ENCODE measurements around the gene PRKCA. TPM values are rescaled to one million over a fixed set of nuclear protein-coding genes. Genes with fewer than 3 reads are reported as not detected.
A peak's percentile ranks its signal among the peaks of the same experiment; 100 is the strongest.

Gene PRKCA
- total and polyA plus RNA-seq, 2 of the 13 experiments (the other 11 are each of a cell fraction or from before 2014, with no cell fraction given), result 18.5 to 21.5 TPM

DNA sequence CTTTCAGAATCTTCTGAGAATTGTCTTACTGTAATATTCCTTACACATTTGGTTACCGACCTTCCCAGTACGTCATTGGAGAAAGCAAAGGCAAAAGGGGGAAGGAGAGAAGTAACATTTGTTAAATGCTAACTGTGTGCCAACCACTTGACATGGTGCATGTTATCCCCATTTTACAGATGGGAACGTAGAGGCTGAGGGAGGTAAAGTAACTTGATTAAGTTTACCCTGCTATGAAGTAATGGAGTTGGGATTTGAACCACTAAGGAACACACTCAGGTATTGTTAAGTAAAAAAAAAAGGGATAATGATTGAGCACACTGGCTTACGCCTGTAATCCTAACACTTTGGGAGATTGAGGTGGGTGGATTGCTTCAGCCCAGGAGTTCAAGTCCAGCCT, 156.4 kb downstream of the PRKCA start (continued):
- TF ChIP-seq, protein P1, sequence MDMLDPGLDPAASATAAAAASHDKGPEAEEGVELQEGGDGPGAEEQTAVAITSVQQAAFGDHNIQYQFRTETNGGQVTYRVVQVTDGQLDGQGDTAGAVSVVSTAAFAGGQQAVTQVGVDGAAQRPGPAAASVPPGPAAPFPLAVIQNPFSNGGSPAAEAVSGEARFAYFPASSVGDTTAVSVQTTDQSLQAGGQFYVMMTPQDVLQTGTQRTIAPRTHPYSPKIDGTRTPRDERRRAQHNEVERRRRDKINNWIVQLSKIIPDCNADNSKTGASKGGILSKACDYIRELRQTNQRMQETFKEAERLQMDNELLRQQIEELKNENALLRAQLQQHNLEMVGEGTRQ (IDR thresholded peaks at IDR 0.05; ENCODE audit: low read depth, low read length), result no peak
- TF ChIP-seq, protein P1 (CRISPR knock-in tag; IDR thresholded peaks at IDR 0.05; ENCODE audit: borderline replicate concordance), result no peak
- TF ChIP-seq, protein P2, sequence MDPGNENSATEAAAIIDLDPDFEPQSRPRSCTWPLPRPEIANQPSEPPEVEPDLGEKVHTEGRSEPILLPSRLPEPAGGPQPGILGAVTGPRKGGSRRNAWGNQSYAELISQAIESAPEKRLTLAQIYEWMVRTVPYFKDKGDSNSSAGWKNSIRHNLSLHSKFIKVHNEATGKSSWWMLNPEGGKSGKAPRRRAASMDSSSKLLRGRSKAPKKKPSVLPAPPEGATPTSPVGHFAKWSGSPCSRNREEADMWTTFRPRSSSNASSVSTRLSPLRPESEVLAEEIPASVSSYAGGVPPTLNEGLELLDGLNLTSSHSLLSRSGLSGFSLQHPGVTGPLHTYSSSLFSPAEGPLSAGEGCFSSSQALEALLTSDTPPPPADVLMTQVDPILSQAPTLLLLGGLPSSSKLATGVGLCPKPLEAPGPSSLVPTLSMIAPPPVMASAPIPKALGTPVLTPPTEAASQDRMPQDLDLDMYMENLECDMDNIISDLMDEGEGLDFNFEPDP (CRISPR knock-in tag; conservative IDR thresholded peaks at IDR 0.05), result 0 out of 2 replicates have a peak, but pooled peaks have one; percentile 58
- TF ChIP-seq ZNF577 (CRISPR knock-in tag; IDR thresholded peaks at IDR 0.05; ENCODE audit: borderline replicate concordance, low read depth) (no peak), NFATC3 (CRISPR knock-in tag; IDR thresholded peaks at IDR 0.05) (no peak), ZBTB1 (CRISPR knock-in tag; IDR thresholded peaks at IDR 0.05; ENCODE audit: borderline replicate concordance) (no peak), KAT8 (CRISPR knock-in tag; IDR thresholded peaks at IDR 0.05) (no peak), AKAP8 (CRISPR knock-in tag; IDR thresholded peaks at IDR 0.05) (no peak), YEATS4 (CRISPR knock-in tag; IDR thresholded peaks at IDR 0.05; ENCODE audit: borderline replicate concordance) (no peak), PTBP1 (IDR thresholded peaks at IDR 0.05; ENCODE audit: low read depth, low read length, poor library complexity, severe bottlenecking) (no peak), ARNT2 (CRISPR knock-in tag; IDR thresholded peaks at IDR 0.05; ENCODE audit: low read depth) (0 out of 2 replicates have a peak, but pooled peaks have one; percentile 22), REL (CRISPR knock-in tag; conservative IDR thresholded peaks at IDR 0.05) (no peak)
- TF ChIP-seq, protein P3, sequence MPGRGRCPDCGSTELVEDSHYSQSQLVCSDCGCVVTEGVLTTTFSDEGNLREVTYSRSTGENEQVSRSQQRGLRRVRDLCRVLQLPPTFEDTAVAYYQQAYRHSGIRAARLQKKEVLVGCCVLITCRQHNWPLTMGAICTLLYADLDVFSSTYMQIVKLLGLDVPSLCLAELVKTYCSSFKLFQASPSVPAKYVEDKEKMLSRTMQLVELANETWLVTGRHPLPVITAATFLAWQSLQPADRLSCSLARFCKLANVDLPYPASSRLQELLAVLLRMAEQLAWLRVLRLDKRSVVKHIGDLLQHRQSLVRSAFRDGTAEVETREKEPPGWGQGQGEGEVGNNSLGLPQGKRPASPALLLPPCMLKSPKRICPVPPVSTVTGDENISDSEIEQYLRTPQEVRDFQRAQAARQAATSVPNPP (CRISPR knock-in tag; IDR thresholded peaks at IDR 0.05), result 0 out of 2 replicates have a peak, but pooled peaks have one; percentile 27
- TF ChIP-seq, protein P4, sequence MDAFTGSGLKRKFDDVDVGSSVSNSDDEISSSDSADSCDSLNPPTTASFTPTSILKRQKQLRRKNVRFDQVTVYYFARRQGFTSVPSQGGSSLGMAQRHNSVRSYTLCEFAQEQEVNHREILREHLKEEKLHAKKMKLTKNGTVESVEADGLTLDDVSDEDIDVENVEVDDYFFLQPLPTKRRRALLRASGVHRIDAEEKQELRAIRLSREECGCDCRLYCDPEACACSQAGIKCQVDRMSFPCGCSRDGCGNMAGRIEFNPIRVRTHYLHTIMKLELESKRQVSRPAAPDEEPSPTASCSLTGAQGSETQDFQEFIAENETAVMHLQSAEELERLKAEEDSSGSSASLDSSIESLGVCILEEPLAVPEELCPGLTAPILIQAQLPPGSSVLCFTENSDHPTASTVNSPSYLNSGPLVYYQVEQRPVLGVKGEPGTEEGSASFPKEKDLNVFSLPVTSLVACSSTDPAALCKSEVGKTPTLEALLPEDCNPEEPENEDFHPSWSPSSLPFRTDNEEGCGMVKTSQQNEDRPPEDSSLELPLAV (CRISPR knock-in tag; conservative IDR thresholded peaks at IDR 0.05; ENCODE audit: low read depth), result no peak
- TF ChIP-seq, protein P5, sequence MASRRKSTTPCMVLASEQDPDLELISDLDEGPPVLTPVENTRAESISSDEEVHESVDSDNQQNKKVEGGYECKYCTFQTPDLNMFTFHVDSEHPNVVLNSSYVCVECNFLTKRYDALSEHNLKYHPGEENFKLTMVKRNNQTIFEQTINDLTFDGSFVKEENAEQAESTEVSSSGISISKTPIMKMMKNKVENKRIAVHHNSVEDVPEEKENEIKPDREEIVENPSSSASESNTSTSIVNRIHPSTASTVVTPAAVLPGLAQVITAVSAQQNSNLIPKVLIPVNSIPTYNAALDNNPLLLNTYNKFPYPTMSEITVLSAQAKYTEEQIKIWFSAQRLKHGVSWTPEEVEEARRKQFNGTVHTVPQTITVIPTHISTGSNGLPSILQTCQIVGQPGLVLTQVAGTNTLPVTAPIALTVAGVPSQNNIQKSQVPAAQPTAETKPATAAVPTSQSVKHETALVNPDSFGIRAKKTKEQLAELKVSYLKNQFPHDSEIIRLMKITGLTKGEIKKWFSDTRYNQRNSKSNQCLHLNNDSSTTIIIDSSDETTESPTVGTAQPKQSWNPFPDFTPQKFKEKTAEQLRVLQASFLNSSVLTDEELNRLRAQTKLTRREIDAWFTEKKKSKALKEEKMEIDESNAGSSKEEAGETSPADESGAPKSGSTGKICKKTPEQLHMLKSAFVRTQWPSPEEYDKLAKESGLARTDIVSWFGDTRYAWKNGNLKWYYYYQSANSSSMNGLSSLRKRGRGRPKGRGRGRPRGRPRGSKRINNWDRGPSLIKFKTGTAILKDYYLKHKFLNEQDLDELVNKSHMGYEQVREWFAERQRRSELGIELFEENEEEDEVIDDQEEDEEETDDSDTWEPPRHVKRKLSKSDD (CRISPR knock-in tag; IDR thresholded peaks at IDR 0.05; ENCODE audit: low read depth), result no peak
- TF ChIP-seq, protein P6, sequence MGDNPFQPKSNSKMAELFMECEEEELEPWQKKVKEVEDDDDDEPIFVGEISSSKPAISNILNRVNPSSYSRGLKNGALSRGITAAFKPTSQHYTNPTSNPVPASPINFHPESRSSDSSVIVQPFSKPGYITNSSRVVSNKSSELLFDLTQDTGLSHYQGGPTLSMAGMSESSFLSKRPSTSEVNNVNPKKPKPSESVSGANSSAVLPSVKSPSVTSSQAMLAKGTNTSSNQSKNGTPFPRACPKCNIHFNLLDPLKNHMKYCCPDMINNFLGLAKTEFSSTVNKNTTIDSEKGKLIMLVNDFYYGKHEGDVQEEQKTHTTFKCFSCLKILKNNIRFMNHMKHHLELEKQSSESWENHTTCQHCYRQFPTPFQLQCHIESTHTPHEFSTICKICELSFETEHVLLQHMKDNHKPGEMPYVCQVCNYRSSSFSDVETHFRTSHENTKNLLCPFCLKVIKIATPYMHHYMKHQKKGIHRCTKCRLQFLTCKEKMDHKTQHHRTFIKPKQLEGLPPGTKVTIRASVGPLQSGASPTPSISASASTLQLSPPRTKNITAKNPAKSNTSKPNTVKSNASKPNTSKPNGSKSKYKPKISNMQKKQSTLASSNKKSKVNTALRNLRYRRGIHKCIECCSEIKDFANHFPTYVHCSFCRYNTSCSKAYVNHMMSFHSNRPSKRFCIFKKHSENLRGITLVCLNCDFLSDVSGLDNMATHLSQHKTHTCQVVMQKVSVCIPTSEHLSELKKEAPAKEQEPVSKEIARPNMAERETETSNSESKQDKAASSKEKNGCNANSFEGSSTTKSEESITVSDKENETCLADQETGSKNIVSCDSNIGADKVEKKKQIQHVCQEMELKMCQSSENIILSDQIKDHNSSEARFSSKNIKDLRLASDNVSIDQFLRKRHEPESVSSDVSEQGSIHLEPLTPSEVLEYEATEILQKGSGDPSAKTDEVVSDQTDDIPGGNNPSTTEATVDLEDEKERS (CRISPR knock-in tag; IDR thresholded peaks at IDR 0.05), result no peak

Measured in HepG2 (cell line).